Loucy (cell line): Measurements from ENCODE around the gene RPL39L.

Experiments used
- H2AFZ ChIP-seq: fragments of 200-600 bp; sonication (generic); 2 replicates; pipeline ENCODE4 v1.6.0; 2016; ENCODE audit warnings: antibody characterized with exemption, mild to moderate bottlenecking, low read length, moderate library complexity
- H3F3A ChIP-seq: fragments of 200-600 bp; 2 replicates; pipeline ENCODE4 v1.6.0; 2016; ENCODE audit warnings: antibody characterized with exemption, low read depth, mild to moderate bottlenecking
- H3K27me3 ChIP-seq: fragments of 200-600 bp; sonication (generic); 2 replicates; pipeline ENCODE4 v1.6.1; 2014; ENCODE audit warnings: low read length, mild to moderate bottlenecking; ENCODE audit not compliant: insufficient read depth, poor library complexity, severe bottlenecking
- H3K36me3 ChIP-seq: fragments of 200-600 bp; sonication (generic); 2 replicates; pipeline ENCODE4 v1.6.1; 2016; ENCODE audit warnings: low read length; ENCODE audit not compliant: insufficient read depth
- H3K4me1 ChIP-seq: fragments of 200-600 bp; sonication (generic); 2 replicates; pipeline ENCODE4 v1.5.1; 2014; ENCODE audit warnings: low read length, mild to moderate bottlenecking; ENCODE audit not compliant: insufficient read depth, poor library complexity, severe bottlenecking
- H3K4me2 ChIP-seq: fragments of 200-600 bp; sonication (generic); 2 replicates; pipeline ENCODE4 v1.6.0; 2014; ENCODE audit warnings: antibody characterized with exemption, low read length, low read depth, mild to moderate bottlenecking; ENCODE audit not compliant: poor library complexity, severe bottlenecking
- H3K4me3 ChIP-seq: fragments of 200-600 bp; sonication (generic); 2 replicates; pipeline ENCODE4 v1.5.1; 2014; ENCODE audit warnings: low read length, mild to moderate bottlenecking, mixed read lengths; ENCODE audit not compliant: poor library complexity, severe bottlenecking
- H3K79me2 ChIP-seq: fragments of 200-600 bp; sonication (generic); 2 replicates; pipeline ENCODE4 v1.6.1; 2014; ENCODE audit warnings: low read length; ENCODE audit not compliant: insufficient read depth
- H3K9ac ChIP-seq: fragments of 200-600 bp; sonication (generic); 2 replicates; pipeline ENCODE4 v1.6.0; 2014; ENCODE audit warnings: mild to moderate bottlenecking, low read depth, low read length, moderate library complexity; ENCODE audit not compliant: poor library complexity, severe bottlenecking
- H3K9me2 ChIP-seq: fragments of 200-600 bp; sonication (generic); replicated peaks from 2 replicates; pipeline ENCODE4 v1.6.1; 2016; ENCODE audit warnings: low read depth, low read length, mixed read lengths
- H3K9me3 ChIP-seq: fragments of 200-600 bp; sonication (generic); 2 replicates; pipeline ENCODE4 v1.6.1; 2014; ENCODE audit warnings: mild to moderate bottlenecking, antibody characterized with exemption, low read length, low read depth; ENCODE audit not compliant: insufficient read depth
- H4K20me1 ChIP-seq: fragments of 200-600 bp; sonication (generic); 2 replicates; pipeline ENCODE4 v1.6.0; 2014; ENCODE audit warnings: antibody characterized with exemption, low read length, mild to moderate bottlenecking; ENCODE audit not compliant: insufficient read depth, poor library complexity, severe bottlenecking
- EZH2phosphoT487 ChIP-seq: fragments of 200-600 bp; IDR thresholded peaks from 2 replicates; pipeline ENCODE4 v1.6.1; 2018; ENCODE audit warnings: antibody characterized with exemption, mild to moderate bottlenecking, moderate library complexity, borderline replicate concordance
- TF ChIP-seq, protein P1 (sequence below): fragments of 200-600 bp; sonication (generic); conservative IDR thresholded peaks from 2 replicates; pipeline ENCODE4 v1.5.1; 2014; ENCODE audit warnings: mild to moderate bottlenecking, antibody characterized with exemption, low read length

The RPL39L gene

DNA sequence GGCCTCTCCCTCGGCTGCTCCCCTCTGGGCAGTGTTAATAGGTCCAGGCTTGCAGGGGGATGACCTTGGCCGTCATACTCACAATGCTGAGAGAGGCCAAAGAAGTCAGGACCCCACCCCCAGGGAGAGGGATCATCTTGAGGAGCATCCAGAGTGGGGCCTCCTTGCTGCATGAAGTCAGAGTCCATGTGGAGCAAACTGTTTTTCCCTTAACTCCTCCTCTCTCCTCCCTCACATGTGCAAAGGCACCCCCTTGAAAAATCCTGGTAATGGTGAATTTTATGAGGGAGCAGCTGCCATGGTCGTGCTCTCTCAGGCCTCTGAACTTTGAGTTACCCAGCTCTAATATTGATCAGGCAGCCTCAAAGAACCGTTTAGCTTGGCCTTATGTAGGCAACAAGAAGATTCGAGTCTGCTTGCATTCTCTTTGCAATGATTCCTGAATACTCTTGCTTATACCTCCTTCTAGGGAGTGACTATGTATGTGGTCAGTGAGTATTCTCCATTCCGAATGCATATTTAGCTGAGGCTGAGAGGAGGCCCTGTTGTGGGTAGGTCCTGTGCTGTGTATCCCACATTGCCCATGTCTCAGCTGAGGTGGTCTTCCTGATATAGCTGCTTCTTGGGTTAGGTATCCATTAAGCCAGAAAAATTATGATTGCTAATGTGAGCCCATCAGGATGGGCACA is 23.1 kb upstream of the RPL39L start:
- Histone ChIP-seq H3K9me2 (no peaks in the 10 kb centered on the region), H3K36me3 (no peaks in the 10 kb centered on the region), H3K27me3 (peaks cover 4% of the 10 kb centered on the region), H3K79me2 (no peaks in the 10 kb centered on the region), H3K4me3 (no peak overlapping the region), H2AFZ (no peak overlapping the region), H4K20me1 (no peaks in the 10 kb centered on the region), H3K4me2 (no peak overlapping the region), H3K9me3 (no peaks in the 10 kb centered on the region), H3F3A (no peaks in the 10 kb centered on the region), H3K9ac (no peak overlapping the region), H3K4me1 (no peaks in the 10 kb centered on the region)
- TF ChIP-seq EZH2phosphoT487 = no peak
- TF ChIP-seq, protein P1, sequence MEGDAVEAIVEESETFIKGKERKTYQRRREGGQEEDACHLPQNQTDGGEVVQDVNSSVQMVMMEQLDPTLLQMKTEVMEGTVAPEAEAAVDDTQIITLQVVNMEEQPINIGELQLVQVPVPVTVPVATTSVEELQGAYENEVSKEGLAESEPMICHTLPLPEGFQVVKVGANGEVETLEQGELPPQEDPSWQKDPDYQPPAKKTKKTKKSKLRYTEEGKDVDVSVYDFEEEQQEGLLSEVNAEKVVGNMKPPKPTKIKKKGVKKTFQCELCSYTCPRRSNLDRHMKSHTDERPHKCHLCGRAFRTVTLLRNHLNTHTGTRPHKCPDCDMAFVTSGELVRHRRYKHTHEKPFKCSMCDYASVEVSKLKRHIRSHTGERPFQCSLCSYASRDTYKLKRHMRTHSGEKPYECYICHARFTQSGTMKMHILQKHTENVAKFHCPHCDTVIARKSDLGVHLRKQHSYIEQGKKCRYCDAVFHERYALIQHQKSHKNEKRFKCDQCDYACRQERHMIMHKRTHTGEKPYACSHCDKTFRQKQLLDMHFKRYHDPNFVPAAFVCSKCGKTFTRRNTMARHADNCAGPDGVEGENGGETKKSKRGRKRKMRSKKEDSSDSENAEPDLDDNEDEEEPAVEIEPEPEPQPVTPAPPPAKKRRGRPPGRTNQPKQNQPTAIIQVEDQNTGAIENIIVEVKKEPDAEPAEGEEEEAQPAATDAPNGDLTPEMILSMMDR = no peak

DNA sequence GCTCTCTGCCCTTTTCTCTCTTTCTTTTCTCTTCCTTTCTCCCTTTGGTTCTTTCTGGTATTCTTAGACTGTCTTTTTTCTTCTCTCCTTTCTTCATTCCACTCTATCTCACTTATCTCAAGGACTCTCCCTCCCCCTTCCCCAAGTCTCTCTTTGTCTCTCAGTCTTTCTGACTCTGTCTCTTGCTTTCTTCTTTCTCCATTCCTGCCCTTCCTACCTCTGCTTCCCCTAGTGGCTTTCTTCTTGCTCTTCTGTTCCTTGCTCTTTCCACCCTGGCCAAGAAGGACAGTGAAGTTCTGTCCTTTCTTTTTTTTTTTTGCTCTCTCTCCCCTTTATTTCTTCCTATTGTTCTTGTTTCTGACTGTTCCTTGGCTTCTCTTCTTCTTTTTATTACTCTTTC is 22.3 kb upstream of the RPL39L start:
- TF ChIP-seq EZH2phosphoT487 = no peak
- TF ChIP-seq, protein P1 = no peak
- H3K36me3 ChIP-seq = no peaks in the 10 kb centered on the region
- no peak overlapping the region for H3K4me2 ChIP-seq
- H3K4me1 ChIP-seq = no peaks in the 10 kb centered on the region
- H3K27me3 ChIP-seq = peaks cover 4% of the 10 kb centered on the region
- H3K9ac ChIP-seq = no peak overlapping the region
- no peaks in the 10 kb centered on the region for H3K9me3 ChIP-seq
- H3K79me2 ChIP-seq = no peaks in the 10 kb centered on the region
- H3K9me2 ChIP-seq = no peaks in the 10 kb centered on the region
- H2AFZ ChIP-seq = no peak overlapping the region; the same call in 1 of the 2 replicates
- no peak overlapping the region for H3K4me3 ChIP-seq
- H4K20me1 ChIP-seq = no peaks in the 10 kb centered on the region
- no peaks in the 10 kb centered on the region for H3F3A ChIP-seq

DNA sequence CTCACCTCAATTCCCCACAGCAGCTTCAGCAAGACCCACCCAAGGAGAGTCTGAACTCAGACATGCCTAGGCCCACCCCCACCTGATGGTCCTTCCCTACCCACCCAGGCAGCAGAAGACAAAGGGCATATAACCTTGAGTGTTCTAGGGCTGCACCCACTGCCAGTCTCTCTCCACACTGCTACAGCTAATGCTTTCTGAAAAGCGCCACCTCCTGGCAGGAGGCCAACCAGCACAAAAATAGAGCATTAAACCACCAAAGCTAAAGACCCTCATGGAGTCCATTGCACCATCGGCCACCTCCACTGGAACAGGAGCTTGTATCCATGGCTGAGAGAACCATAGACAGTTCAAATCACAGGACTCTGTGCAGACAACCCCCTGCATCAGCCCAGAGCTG is 11.3 kb upstream of the RPL39L start:
- no peak for TF ChIP-seq EZH2phosphoT487
- TF ChIP-seq, protein P1 = peak; percentile 58
- 0 out of 2 replicates have a peak overlapping the region, but pooled peaks have one; percentile 8 for H2AFZ ChIP-seq
- H3K4me3 ChIP-seq = no peak overlapping the region
- no peak overlapping the region for H3K9ac ChIP-seq
- no peaks in the 10 kb centered on the region for H3K9me3 ChIP-seq
- no peaks in the 10 kb centered on the region for H3K4me1 ChIP-seq
- H3K79me2 ChIP-seq = no peaks in the 10 kb centered on the region
- no peaks in the 10 kb centered on the region for H3K36me3 ChIP-seq
- no peaks in the 10 kb centered on the region for H3K9me2 ChIP-seq
- H4K20me1 ChIP-seq = no peaks in the 10 kb centered on the region
- H3F3A ChIP-seq = no peaks in the 10 kb centered on the region
- peaks cover 4% of the 10 kb centered on the region for H3K27me3 ChIP-seq
- H3K4me2 ChIP-seq = no peak overlapping the region
